ENCODE measurements around the gene FIS1. TPM values are rescaled to one million over a fixed set of nuclear protein-coding genes. Genes with fewer than 3 reads are reported as not detected.
A peak's percentile ranks its signal among the peaks of the same experiment; 100 is the strongest.
"Not testable (repeated sequence)": the region's sequence is repeated elsewhere in the genome, so short reads cannot be mapped to it uniquely, and the experiment has no call there.

FIS1 gene
- 10 to 100 TPM; 96.1 to 98.7 TPM for total RNA-seq

GRCh38 chr7:101244375-101245146 is at the start of gene FIS1:
FIS1 (minus strand) TSS chr7:101245081; CDS start chr7:101245004, 77 bp downstream.
- H3K27me3 Mint-ChIP-seq, result no peaks in the 10 kb centered on the region
- intact Hi-C loops (cut with micrococcal nuclease), result loop anchor here (1.0 to 2.0 kb wide), 4 partner anchors 8 to 80 kb away; partner anchors contain the start of genes VGF and ZNHIT1

GRCh38 chr7:101294039-101294831 is 49.4 kb upstream of the FIS1 start:
- H3K9me3 Mint-ChIP-seq, result no peaks in the 10 kb centered on the region
- intact Hi-C loops (cut with micrococcal nuclease), result loop anchor here (5.0 kb wide), 2 partner anchors 42 to 152 kb away; no protein-coding TSS in a partner anchor
- ChIA-PET CTCF (interaction anchor here (1.1 to 1.3 kb wide), 2 partner anchors 9 to 102 kb away, joined by 3 to 4 read pairs; no protein-coding TSS in a partner anchor), POLR2A (no interaction called here)
- no peak for DNase-seq
- H3K27me3 Mint-ChIP-seq, result peaks cover 36% of the 10 kb centered on the region
- no peak overlapping the region for H3K27ac Mint-ChIP-seq
- no peak overlapping the region for H3K4me3 Mint-ChIP-seq
- H3K36me3 Mint-ChIP-seq, result no peaks in the 10 kb centered on the region
- peaks cover 14% of the 10 kb centered on the region for H3K4me1 Mint-ChIP-seq (ENCODE audit: low read depth)

More at GRCh38 chr7:101244375-101245146, at the start of gene FIS1:
- DNase-seq, result peak; percentile 95
- H3K9me3 Mint-ChIP-seq, result no peaks in the 10 kb centered on the region
- peak within 1 kb of the TSS; percentile 92 for H3K27ac Mint-ChIP-seq
- peaks cover 22% of the 10 kb centered on the region for H3K4me1 Mint-ChIP-seq (ENCODE audit: low read depth)
- POLR2A ChIA-PET, result interaction anchor here (0.5 to 2.0 kb wide), 9 partner anchors 8 to 355 kb away, joined by 3 to 26 read pairs (median 3); partner anchors contain the start of genes IFT22, PLOD3, UFSP1 and ZNHIT1
- peak within 1 kb of the TSS; percentile 95 for H3K4me3 Mint-ChIP-seq
- CTCF ChIA-PET, result interaction anchor here (0.7 to 3.7 kb wide), 22 partner anchors 10 to 369 kb away, joined by 3 to 62 read pairs (median 4); partner anchors contain the start of genes PLOD3, SRRT, TRIM56 and ZNHIT1
- H3K36me3 Mint-ChIP-seq, result peaks cover 22% of the 10 kb centered on the region

GRCh38 chr7:101293069-101294021 is 48.5 kb upstream of the FIS1 start:
- H3K9me3 Mint-ChIP-seq, H3K4me3 Mint-ChIP-seq, DNase-seq, H3K27ac Mint-ChIP-seq, POLR2A ChIA-PET, H3K36me3 Mint-ChIP-seq: not testable (repeated sequence)
- peaks cover 34% of the 10 kb centered on the region for H3K27me3 Mint-ChIP-seq
- peaks cover 14% of the 10 kb centered on the region for H3K4me1 Mint-ChIP-seq (ENCODE audit: low read depth)
- CTCF ChIA-PET, result interaction anchor here (1.0 to 4.0 kb wide), 5 partner anchors 8 to 101 kb away, joined by 3 to 29 read pairs (median 4); partner anchors contain the start of gene ZNHIT1
- intact Hi-C loops (cut with micrococcal nuclease), result loop anchor here (5.0 kb wide), 2 partner anchors 41 to 151 kb away; no protein-coding TSS in a partner anchor

- H3K27ac Mint-ChIP-seq, H3K36me3 Mint-ChIP-seq, DNase-seq, H3K9me3 Mint-ChIP-seq, POLR2A ChIA-PET, H3K4me3 Mint-ChIP-seq: not testable (repeated sequence)
- Mint-ChIP-seq H3K27me3 (peaks cover 30% of the 10 kb centered on the region), H3K4me1 (ENCODE audit: low read depth) (peaks cover 14% of the 10 kb centered on the region)
- CTCF ChIA-PET, result interaction anchor here (0.6 to 4.0 kb wide), 4 partner anchors 10 to 215 kb away, joined by 3 to 29 read pairs (median 12); partner anchors contain the start of gene ZNHIT1
- intact Hi-C loops (cut with micrococcal nuclease), result loop anchor here (5.0 kb wide), 2 partner anchors 40 to 150 kb away; no protein-coding TSS in a partner anchor
These were observed 47.7 kb upstream of the FIS1 start for GRCh38 chr7:101292566-101292965.

- peaks cover 22% of the 10 kb centered on the region for H3K27me3 Mint-ChIP-seq
- intact Hi-C loops (cut with micrococcal nuclease), result loop anchor here (5.0 kb wide), 2 partner anchors 38 to 148 kb away; no protein-coding TSS in a partner anchor
- CTCF ChIA-PET, result interaction anchor here (0.6 to 4.0 kb wide), 24 partner anchors 8 to 386 kb away, joined by 3 to 29 read pairs (median 4); partner anchors contain the start of genes IFT22, PLOD3 and ZNHIT1
- not testable (repeated sequence) for H3K4me3 Mint-ChIP-seq, H3K9me3 Mint-ChIP-seq, H3K36me3 Mint-ChIP-seq, H3K27ac Mint-ChIP-seq
- peak; percentile 69 for DNase-seq
- H3K4me1 Mint-ChIP-seq (ENCODE audit: low read depth), result peaks cover 14% of the 10 kb centered on the region
- POLR2A ChIA-PET, result interaction anchor here (0.6 kb wide), 1 partner anchor 27 kb away, joined by 4 read pairs; no protein-coding TSS in a partner anchor
These were observed 45.5 kb upstream of the FIS1 start for GRCh38 chr7:101290186-101291037.

- intact Hi-C loops (cut with micrococcal nuclease), result loop anchor here (5.0 kb wide), 2 partner anchors 37 to 147 kb away; no protein-coding TSS in a partner anchor
- Mint-ChIP-seq H3K27me3 (peaks cover 18% of the 10 kb centered on the region), H3K4me1 (ENCODE audit: low read depth) (peaks cover 14% of the 10 kb centered on the region)
- H3K4me3 Mint-ChIP-seq, H3K9me3 Mint-ChIP-seq, H3K27ac Mint-ChIP-seq, H3K36me3 Mint-ChIP-seq: not testable (repeated sequence)
- peak; percentile 38 for DNase-seq
- POLR2A ChIA-PET, result interaction anchor here (0.6 kb wide), 1 partner anchor 26 kb away, joined by 4 read pairs; no protein-coding TSS in a partner anchor
- CTCF ChIA-PET, result interaction anchor here (0.6 to 4.0 kb wide), 14 partner anchors 18 to 386 kb away, joined by 3 to 29 read pairs (median 4); partner anchors contain the start of genes IFT22, PLOD3 and ZNHIT1
These were observed 44.8 kb upstream of the FIS1 start for GRCh38 chr7:101289687-101290086.

- H3K4me1 Mint-ChIP-seq (ENCODE audit: low read depth), result peaks cover 14% of the 10 kb centered on the region
- H3K4me3 Mint-ChIP-seq, result no peak overlapping the region
- peaks cover 5% of the 10 kb centered on the region for H3K9me3 Mint-ChIP-seq
- intact Hi-C loops (cut with micrococcal nuclease), result no loop called here
- H3K27ac Mint-ChIP-seq, result no peak overlapping the region
- DNase-seq, result no peak
- no peaks in the 10 kb centered on the region for H3K36me3 Mint-ChIP-seq
- peaks cover 10% of the 10 kb centered on the region for H3K27me3 Mint-ChIP-seq
- CTCF ChIA-PET, result no interaction called here
- POLR2A ChIA-PET, result no interaction called here
These were observed 43.6 kb upstream of the FIS1 start for GRCh38 chr7:101288439-101288838.

GRCh38 chr7:101287032-101287431 is 42.2 kb upstream of the FIS1 start:
- no peak for DNase-seq
- intact Hi-C loops (cut with micrococcal nuclease), result no loop called here
- Mint-ChIP-seq H3K9me3 (peaks cover 5% of the 10 kb centered on the region), H3K27ac (no peak overlapping the region), H3K4me3 (no peak overlapping the region), H3K27me3 (peaks cover 7% of the 10 kb centered on the region), H3K4me1 (ENCODE audit: low read depth) (peaks cover 20% of the 10 kb centered on the region), H3K36me3 (no peaks in the 10 kb centered on the region)
- CTCF ChIA-PET, result no interaction called here
- POLR2A ChIA-PET, result no interaction called here

- CTCF ChIA-PET, result interaction anchor here (0.6 to 1.2 kb wide), 3 partner anchors 8 to 43 kb away, joined by 3 to 4 read pairs (median 4); no protein-coding TSS in a partner anchor
- H3K9me3 Mint-ChIP-seq; H3K27me3 Mint-ChIP-seq; H3K36me3 Mint-ChIP-seq; intact Hi-C loops (cut with micrococcal nuclease); POLR2A ChIA-PET; H3K27ac Mint-ChIP-seq; DNase-seq; H3K4me3 Mint-ChIP-seq: not testable (repeated sequence)
- H3K4me1 Mint-ChIP-seq (ENCODE audit: low read depth), result peaks cover 20% of the 10 kb centered on the region
These were observed 41.0 kb upstream of the FIS1 start for GRCh38 chr7:101285880-101286279.

- H3K27me3 Mint-ChIP-seq, result no peaks in the 10 kb centered on the region
- no peak for DNase-seq
- intact Hi-C loops (cut with micrococcal nuclease), result no loop called here
- H3K27ac Mint-ChIP-seq, result no peak overlapping the region
- POLR2A ChIA-PET, result no interaction called here
- peaks cover 5% of the 10 kb centered on the region for H3K9me3 Mint-ChIP-seq
- no peaks in the 10 kb centered on the region for H3K36me3 Mint-ChIP-seq
- H3K4me3 Mint-ChIP-seq, result no peak overlapping the region
- peaks cover 14% of the 10 kb centered on the region for H3K4me1 Mint-ChIP-seq (ENCODE audit: low read depth)
- CTCF ChIA-PET, result interaction anchor here (0.7 to 1.2 kb wide), 2 partner anchors 9 to 42 kb away, joined by 3 to 4 read pairs; no protein-coding TSS in a partner anchor
These were observed 40.3 kb upstream of the FIS1 start for GRCh38 chr7:101285171-101285570.

Data from activated CD4-positive, alpha-beta memory T cell treated with anti-CD3 and anti-CD28 coated beads for 36 hours (primary cell).